ENCODE data around the gene DBNDD2.

DNA sequence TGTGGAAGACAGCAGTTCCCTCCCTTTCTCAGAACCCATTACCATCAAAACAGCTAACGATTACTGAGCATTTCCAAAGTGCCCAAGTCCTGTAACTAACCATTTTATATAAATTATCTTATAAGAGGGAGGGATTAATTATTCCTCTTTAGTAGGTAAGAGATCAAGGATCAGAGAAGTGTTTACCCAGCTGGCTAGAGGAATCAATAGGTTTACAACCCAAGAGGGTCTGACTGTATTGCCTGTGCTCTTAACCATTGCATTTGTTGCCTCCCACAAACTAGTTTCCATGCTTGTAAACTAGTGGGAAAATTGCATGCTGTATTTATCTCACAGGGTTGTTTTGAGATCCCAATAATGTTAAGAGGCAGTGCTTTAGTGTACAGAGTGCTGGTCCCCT, 3.7 kb upstream of the DBNDD2 start:
- no peak for TF ChIP-seq EZH2 (IDR thresholded peaks at IDR 0.05; ENCODE audit: borderline replicate concordance, low read length)
- TF ChIP-seq, protein P1, sequence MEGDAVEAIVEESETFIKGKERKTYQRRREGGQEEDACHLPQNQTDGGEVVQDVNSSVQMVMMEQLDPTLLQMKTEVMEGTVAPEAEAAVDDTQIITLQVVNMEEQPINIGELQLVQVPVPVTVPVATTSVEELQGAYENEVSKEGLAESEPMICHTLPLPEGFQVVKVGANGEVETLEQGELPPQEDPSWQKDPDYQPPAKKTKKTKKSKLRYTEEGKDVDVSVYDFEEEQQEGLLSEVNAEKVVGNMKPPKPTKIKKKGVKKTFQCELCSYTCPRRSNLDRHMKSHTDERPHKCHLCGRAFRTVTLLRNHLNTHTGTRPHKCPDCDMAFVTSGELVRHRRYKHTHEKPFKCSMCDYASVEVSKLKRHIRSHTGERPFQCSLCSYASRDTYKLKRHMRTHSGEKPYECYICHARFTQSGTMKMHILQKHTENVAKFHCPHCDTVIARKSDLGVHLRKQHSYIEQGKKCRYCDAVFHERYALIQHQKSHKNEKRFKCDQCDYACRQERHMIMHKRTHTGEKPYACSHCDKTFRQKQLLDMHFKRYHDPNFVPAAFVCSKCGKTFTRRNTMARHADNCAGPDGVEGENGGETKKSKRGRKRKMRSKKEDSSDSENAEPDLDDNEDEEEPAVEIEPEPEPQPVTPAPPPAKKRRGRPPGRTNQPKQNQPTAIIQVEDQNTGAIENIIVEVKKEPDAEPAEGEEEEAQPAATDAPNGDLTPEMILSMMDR (conservative IDR thresholded peaks at IDR 0.05 in 1 of 2, IDR thresholded peaks at IDR 0.05 in 1 of 2; ENCODE audit: extremely low read depth in 1 of 2, insufficient read depth in 1 of 2, low read depth in 1 of 2, low read length in 2 of 2), result no peak

All from mammary epithelial cell (primary cell).